ENCODE results near the gene SPAG16. TPM values are rescaled to one million over a fixed set of nuclear protein-coding genes. Genes with fewer than 3 reads are reported as not detected.

The SPAG16 gene
- total RNA-seq, 1 experiment from 2014 or later: 16.0 TPM

DNA sequence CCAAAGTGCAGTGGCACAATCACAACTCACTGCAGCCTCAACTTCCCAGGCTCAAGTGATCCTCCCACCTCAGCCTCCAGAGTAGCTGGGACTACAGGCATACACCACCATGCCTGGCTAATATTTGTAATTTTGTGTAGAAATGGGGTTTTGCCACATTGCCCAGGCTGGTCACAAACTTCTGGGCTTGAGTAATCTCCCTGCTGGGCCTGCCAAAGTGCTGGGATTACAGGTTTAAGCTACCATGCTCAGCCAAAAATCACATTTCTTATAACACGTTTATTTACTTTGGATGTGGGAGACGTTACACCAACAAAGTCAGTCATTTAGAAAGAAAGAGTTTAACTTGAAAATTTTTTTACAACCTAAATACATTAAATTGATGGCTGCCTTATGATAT lies 917.6 kb downstream of the SPAG16 start (continued):
- TF ChIP-seq PRDM15 (CRISPR knock-in tag; IDR thresholded peaks at IDR 0.05) (no peak), RELA (CRISPR knock-in tag; IDR thresholded peaks at IDR 0.05; ENCODE audit: borderline replicate concordance) (no peak), CTCF (IDR thresholded peaks at IDR 0.05) (no peak), CBFB (CRISPR knock-in tag; IDR thresholded peaks at IDR 0.05; ENCODE audit: low read depth) (no peak), ZNF512 (CRISPR knock-in tag; IDR thresholded peaks at IDR 0.05; ENCODE audit: borderline replicate concordance) (no peak), OVOL2 (CRISPR knock-in tag; IDR thresholded peaks at IDR 0.05; ENCODE audit: borderline replicate concordance) (no peak), ERG (CRISPR knock-in tag; IDR thresholded peaks at IDR 0.05) (no peak), SOX15 (CRISPR knock-in tag; IDR thresholded peaks at IDR 0.05) (no peak)
- TF ChIP-seq, protein P1, sequence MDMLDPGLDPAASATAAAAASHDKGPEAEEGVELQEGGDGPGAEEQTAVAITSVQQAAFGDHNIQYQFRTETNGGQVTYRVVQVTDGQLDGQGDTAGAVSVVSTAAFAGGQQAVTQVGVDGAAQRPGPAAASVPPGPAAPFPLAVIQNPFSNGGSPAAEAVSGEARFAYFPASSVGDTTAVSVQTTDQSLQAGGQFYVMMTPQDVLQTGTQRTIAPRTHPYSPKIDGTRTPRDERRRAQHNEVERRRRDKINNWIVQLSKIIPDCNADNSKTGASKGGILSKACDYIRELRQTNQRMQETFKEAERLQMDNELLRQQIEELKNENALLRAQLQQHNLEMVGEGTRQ (CRISPR knock-in tag; IDR thresholded peaks at IDR 0.05): no peak
- TF ChIP-seq, protein P2, sequence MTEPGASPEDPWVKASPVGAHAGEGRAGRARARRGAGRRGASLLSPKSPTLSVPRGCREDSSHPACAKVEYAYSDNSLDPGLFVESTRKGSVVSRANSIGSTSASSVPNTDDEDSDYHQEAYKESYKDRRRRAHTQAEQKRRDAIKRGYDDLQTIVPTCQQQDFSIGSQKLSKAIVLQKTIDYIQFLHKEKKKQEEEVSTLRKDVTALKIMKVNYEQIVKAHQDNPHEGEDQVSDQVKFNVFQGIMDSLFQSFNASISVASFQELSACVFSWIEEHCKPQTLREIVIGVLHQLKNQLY (CRISPR knock-in tag; IDR thresholded peaks at IDR 0.05): no peak

GRCh38 chr2:214203214-214203613 lies 919.0 kb downstream of the SPAG16 start:
- H3K4me1 Mint-ChIP-seq: peaks cover 5% of the 10 kb centered on the region
- H3K27ac Mint-ChIP-seq: no peak overlapping the region
- H3K27me3 Mint-ChIP-seq (ENCODE audit: low read depth): no peaks in the 10 kb centered on the region
- H3K36me3 Mint-ChIP-seq: no peaks in the 10 kb centered on the region
- peaks cover 5% of the 10 kb centered on the region for H3K9me3 Mint-ChIP-seq
- no peak overlapping the region for H3K4me3 Mint-ChIP-seq
- no peak for ATAC-seq
- DNase-seq (ENCODE audit: low spot score): no peak
- ChIA-PET POLR2A (no interaction called here), CTCF (no interaction called here)
- TF ChIP-seq TEAD4 (CRISPR knock-in tag; IDR thresholded peaks at IDR 0.05) (no peak), CREM (CRISPR knock-in tag; IDR thresholded peaks at IDR 0.05) (no peak), EMX1 (CRISPR knock-in tag; IDR thresholded peaks at IDR 0.05) (no peak), JUN (CRISPR knock-in tag; IDR thresholded peaks at IDR 0.05) (no peak)
- TF ChIP-seq, protein P3, sequence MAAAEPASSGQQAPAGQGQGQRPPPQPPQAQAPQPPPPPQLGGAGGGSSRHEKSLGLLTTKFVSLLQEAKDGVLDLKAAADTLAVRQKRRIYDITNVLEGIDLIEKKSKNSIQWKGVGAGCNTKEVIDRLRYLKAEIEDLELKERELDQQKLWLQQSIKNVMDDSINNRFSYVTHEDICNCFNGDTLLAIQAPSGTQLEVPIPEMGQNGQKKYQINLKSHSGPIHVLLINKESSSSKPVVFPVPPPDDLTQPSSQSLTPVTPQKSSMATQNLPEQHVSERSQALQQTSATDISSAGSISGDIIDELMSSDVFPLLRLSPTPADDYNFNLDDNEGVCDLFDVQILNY (CRISPR knock-in tag; IDR thresholded peaks at IDR 0.05): no peak
- TF ChIP-seq, protein P2 (CRISPR knock-in tag; IDR thresholded peaks at IDR 0.05): no peak
- TF ChIP-seq, protein P4, sequence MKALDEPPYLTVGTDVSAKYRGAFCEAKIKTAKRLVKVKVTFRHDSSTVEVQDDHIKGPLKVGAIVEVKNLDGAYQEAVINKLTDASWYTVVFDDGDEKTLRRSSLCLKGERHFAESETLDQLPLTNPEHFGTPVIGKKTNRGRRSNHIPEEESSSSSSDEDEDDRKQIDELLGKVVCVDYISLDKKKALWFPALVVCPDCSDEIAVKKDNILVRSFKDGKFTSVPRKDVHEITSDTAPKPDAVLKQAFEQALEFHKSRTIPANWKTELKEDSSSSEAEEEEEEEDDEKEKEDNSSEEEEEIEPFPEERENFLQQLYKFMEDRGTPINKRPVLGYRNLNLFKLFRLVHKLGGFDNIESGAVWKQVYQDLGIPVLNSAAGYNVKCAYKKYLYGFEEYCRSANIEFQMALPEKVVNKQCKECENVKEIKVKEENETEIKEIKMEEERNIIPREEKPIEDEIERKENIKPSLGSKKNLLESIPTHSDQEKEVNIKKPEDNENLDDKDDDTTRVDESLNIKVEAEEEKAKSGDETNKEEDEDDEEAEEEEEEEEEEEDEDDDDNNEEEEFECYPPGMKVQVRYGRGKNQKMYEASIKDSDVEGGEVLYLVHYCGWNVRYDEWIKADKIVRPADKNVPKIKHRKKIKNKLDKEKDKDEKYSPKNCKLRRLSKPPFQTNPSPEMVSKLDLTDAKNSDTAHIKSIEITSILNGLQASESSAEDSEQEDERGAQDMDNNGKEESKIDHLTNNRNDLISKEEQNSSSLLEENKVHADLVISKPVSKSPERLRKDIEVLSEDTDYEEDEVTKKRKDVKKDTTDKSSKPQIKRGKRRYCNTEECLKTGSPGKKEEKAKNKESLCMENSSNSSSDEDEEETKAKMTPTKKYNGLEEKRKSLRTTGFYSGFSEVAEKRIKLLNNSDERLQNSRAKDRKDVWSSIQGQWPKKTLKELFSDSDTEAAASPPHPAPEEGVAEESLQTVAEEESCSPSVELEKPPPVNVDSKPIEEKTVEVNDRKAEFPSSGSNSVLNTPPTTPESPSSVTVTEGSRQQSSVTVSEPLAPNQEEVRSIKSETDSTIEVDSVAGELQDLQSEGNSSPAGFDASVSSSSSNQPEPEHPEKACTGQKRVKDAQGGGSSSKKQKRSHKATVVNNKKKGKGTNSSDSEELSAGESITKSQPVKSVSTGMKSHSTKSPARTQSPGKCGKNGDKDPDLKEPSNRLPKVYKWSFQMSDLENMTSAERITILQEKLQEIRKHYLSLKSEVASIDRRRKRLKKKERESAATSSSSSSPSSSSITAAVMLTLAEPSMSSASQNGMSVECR (CRISPR knock-in tag; IDR thresholded peaks at IDR 0.05; ENCODE audit: borderline replicate concordance): no peak
- TF ChIP-seq, protein P5, sequence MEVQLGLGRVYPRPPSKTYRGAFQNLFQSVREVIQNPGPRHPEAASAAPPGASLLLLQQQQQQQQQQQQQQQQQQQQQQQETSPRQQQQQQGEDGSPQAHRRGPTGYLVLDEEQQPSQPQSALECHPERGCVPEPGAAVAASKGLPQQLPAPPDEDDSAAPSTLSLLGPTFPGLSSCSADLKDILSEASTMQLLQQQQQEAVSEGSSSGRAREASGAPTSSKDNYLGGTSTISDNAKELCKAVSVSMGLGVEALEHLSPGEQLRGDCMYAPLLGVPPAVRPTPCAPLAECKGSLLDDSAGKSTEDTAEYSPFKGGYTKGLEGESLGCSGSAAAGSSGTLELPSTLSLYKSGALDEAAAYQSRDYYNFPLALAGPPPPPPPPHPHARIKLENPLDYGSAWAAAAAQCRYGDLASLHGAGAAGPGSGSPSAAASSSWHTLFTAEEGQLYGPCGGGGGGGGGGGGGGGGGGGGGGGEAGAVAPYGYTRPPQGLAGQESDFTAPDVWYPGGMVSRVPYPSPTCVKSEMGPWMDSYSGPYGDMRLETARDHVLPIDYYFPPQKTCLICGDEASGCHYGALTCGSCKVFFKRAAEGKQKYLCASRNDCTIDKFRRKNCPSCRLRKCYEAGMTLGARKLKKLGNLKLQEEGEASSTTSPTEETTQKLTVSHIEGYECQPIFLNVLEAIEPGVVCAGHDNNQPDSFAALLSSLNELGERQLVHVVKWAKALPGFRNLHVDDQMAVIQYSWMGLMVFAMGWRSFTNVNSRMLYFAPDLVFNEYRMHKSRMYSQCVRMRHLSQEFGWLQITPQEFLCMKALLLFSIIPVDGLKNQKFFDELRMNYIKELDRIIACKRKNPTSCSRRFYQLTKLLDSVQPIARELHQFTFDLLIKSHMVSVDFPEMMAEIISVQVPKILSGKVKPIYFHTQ (CRISPR knock-in tag; IDR thresholded peaks at IDR 0.05): no peak
